HG02678 (cell line): ENCODE data around the gene ADGRL3.

Source experiments
- ATAC-seq: cut with Tn5 transposase; IDR thresholded peaks from one replicate; pipeline ENCODE4 v1.9.1; 2021; ENCODE audit warnings: mild to moderate bottlenecking, moderate library complexity; ENCODE audit not compliant: unreplicated experiment

Gene ADGRL3

DNA sequence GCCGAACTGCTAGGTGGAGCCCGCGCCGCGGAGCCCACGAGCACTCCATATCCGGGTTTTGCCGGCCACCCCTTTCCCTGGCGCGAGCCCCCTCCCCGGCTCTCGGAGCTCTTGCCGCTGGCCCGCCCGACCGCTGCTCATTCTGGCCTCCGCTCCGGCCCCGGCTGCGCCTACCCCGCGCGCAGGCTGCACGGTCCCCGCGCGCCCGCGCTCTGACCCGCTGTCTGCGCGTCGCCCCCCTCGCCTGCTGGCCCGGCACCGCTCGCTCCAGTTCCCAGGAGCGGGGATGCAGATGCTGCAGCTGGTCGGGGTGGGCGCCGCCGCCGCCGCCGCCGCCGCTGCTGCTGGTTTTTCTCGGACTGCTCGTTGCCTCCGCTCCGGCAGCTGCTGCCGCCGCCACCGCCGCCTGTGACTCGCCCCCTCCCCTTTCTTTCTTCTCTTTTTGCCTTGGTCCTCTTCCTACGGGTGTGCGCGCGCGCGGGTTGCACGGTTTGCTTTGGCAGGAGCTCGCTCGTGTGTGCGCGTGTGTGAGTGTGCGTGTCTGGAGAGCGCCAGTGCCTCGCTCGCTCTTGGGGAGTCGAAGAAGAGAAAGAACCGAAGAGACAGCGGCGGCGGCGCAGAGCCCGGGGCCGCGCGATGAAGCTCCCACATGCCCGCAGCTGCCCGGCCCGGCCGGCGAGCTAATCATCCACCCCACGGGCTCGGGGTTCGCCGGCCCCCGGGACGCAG is at the start of gene ADGRL3:
Gene ADGRL3 (plus strand): TSS at position 140 of the 729 bp plus-strand sequence.
- no peak for ATAC-seq

DNA sequence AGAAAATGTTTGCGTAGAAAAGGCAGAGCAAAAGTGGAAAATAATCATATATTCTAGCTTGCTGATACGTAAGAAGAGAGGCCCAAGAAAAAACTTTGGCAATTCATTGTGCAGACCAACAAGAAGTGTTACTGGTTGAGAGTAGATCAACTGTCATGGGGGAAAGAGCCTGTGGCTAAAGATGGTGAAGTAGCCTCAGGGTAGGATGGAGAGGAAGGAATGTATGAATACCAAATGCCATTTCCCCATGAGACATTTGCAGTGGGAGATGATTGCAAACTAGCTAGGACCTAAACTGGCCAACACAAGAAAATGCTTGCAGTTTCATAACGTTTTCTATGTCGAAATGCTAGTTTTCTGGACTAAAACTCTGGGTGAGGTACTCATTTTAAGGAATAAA is 47.7 kb upstream of the ADGRL3 start:
- ATAC-seq = no peak

- ATAC-seq = no peak
These were observed 39.6 kb upstream of the ADGRL3 start for GRCh38 chr4:61160478-61160877.

DNA sequence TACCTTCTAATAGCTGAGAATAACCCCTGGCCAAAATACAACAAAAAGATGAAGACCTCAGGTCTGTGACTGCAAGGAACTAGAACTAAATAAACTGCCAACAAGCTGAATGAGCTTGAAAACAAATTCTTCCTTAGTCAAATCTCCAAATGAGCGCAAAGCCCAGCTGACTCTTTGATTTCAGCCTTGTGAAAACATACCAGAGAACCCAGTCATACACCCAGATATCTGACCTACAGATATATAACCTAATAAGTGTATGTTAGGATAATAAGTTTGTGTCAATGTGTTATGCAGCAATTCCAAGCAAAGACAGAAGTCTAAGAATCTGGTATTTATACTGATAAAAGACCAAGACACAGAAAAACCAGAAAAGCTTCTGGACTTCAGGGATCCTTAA is 38.0 kb upstream of the ADGRL3 start:
- ATAC-seq = no peak

GRCh38 chr4:61173799-61174198 is 26.3 kb upstream of the ADGRL3 start:
- no peak for ATAC-seq

DNA sequence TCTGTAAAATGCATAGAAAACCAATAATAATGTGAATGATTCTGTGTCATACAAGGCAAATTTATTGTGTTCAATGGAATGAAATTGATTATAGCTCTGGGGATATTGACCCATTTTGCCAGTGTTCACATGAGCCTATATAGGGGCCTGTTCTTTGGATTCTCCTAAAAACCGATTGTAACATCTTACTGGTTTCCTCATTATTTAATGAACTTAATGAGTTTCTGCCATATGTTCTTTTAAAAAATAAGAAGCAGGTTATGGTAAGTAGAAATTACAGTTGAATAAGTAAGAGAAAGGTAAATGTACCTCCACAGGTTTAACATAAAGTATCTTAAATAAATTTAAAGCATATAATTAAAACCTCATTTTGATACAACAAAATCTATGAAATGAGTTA is 24.6 kb upstream of the ADGRL3 start:
- ATAC-seq = no peak

DNA sequence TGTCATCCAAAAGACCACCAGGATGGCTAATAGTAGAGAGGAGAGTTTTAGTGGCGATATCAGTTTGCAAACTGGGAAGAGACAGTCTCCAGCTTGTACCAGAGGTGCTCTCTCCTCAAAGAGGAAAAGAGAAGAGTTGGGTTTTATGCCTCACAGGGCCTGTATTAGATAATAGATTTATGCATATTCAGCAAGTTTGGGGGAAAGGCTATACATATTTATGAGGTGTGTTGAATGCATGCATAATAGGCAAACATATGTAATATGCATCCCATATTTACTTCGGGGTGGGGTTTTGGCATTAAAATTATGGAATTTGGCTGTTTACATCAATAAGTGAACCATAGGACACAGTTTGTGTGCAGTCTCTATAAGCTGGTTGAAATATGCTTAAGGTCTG is 22.8 kb upstream of the ADGRL3 start:
- ATAC-seq = no peak

GRCh38 chr4:61180405-61180804 is 19.7 kb upstream of the ADGRL3 start:
- ATAC-seq = no peak

DNA sequence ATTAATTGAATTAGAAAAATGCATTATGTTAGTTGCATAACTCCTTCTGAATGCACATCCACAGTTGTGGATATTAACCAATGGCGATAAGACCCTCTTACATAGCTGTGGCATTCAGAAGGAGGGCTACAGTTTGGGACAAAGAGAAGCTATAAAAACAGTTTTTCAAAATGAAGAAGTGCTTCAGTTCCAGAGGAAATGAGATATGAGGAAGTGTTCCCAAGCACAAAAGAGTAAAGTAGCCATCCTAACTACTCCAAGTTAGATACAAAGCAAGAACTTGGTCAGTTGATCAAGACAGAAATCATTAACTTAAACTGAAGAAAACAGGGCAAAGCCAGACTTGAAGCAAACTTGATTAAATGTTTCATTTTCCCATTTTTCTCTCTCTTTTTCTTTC is 17.2 kb upstream of the ADGRL3 start:
- no peak for ATAC-seq

GRCh38 chr4:61185288-61185687 is 14.8 kb upstream of the ADGRL3 start:
- ATAC-seq = no peak

GRCh38 chr4:61192392-61192791 is 7.7 kb upstream of the ADGRL3 start:
- no peak for ATAC-seq

GRCh38 chr4:61193863-61194262 is 6.3 kb upstream of the ADGRL3 start:
- no peak for ATAC-seq

- ATAC-seq = no peak
These were observed 5.6 kb upstream of the ADGRL3 start for GRCh38 chr4:61194571-61194970.

GRCh38 chr4:61195101-61195500 is 5.0 kb upstream of the ADGRL3 start:
- no peak for ATAC-seq

DNA sequence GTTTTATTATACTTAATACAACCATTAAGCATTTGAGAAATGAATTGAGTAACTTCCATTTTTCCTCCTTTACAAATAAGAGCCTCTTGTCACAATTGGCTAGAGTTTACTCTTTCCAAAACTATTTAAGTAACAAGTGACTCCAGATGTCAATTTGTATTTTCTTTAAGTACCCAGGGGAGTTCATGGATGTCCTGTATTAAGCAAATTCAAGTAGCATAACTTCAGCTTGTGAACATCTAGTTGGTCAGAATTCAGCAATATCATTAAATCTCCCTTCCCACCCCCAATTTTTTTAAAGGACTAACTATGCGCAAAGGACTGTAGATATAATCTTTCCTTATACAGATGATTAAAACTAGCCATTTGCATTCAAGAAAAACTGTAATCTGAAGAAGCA is 1.4 kb upstream of the ADGRL3 start:
- no peak for ATAC-seq

DNA sequence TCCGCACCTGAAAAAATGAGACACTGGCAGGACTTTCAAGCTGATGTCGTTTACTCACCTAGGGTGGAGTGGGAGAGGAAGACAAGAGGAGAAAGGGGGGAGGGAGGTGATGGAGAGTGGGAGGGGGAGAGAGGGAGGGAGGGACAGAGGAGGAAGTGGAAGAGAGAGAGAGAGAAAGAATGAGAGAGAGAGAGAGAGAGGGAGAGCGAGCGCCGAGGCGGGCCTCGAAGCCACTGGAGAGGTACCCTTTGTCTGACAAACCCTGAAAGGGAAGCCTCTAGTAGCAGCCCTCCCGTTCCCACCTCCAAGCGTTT is 296 bp upstream of the ADGRL3 start:
- ATAC-seq = no peak

- ATAC-seq = no peak
These were observed 895 bp downstream of the ADGRL3 start for GRCh38 chr4:61200916-61201526.

DNA sequence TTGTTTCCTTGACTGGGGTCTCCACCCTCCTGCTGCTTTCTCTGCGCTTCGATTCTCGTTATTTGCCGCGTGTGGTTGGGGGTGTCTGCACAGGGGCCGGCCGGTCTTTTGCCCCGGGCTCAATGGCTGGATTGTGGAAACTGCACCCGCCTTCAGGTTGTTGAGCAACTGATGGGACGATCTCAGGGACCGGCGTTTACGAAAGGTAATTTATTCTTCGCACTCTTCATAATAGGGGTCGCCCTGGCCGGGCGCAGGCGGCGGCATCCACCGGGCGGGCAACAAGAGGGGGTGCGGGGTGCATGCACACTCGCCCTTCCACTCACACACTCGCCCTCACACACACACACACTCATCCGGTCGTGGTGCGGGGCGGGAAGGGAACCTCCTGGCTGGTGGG is 1.4 kb downstream of the ADGRL3 start:
- no peak for ATAC-seq

GRCh38 chr4:61201961-61202637 is 2.0 kb downstream of the ADGRL3 start:
- no peak for ATAC-seq

- ATAC-seq = no peak
These were observed 2.7 kb downstream of the ADGRL3 start for GRCh38 chr4:61202638-61203435.

GRCh38 chr4:61203436-61203790 is 3.3 kb downstream of the ADGRL3 start:
- ATAC-seq = no peak
